C4-2B (cell line): Measurements from ENCODE around the gene COL15A1.

Experiments used
- CTCF ChIP-seq: fragments of 450-650 bp; conservative IDR thresholded peaks from 2 replicates; pipeline ENCODE4 v1.5.1; 2017; ENCODE audit warnings: mild to moderate bottlenecking
- ZFX ChIP-seq: fragments of 450-650 bp; IDR thresholded peaks from 2 replicates; pipeline ENCODE4 v1.6.1; 2017

GRCh38 chr9:98896632-98897031 is 47.1 kb upstream of the COL15A1 start:
- TF ChIP-seq CTCF (no peak), ZFX (no peak)
